Body of pancreas (tissue), 4 donors: ENCODE measurements around the gene SLC24A3. TPM values are rescaled to one million over a fixed set of nuclear protein-coding genes. Genes with fewer than 3 reads are reported as not detected.

Source experiments
- ATAC-seq: fragments of 150-250 bp; one replicate; pipeline ENCODE4 v1.9.1; 2016
- DNase-seq, 4 donors: peaks; one replicate each; pipeline ENCODE4 v3.0.0-alpha.2; 2019
- H3K27ac ChIP-seq, 4 donors: fragments of 200-600 bp; sonication (generic); 1 replicate in 3 of 4; 2 replicates in 1 of 4; pipeline versions ENCODE4 v1.5.1 to v1.6.1; 2016 to 2019; ENCODE audit warnings: mild to moderate bottlenecking in 1 of 4, mixed read lengths in 1 of 4, moderate library complexity in 1 of 4
- H3K27me3 ChIP-seq, 2 donors: fragments of 200-600 bp; sonication (generic); one replicate each; pipeline ENCODE4 v1.6.0; 2016; ENCODE audit warnings: mild to moderate bottlenecking in 1 of 2
- H3K36me3 ChIP-seq, 2 donors: fragments of 200-600 bp; sonication (generic); replicated peaks in 1 of 2; 2 replicates each; pipeline ENCODE4 v1.5.1; 2016; ENCODE audit warnings: low read depth in 2 of 2; ENCODE audit not compliant: insufficient read depth in 1 of 2
- H3K4me1 ChIP-seq: fragments of 200-600 bp; sonication (generic); one replicate; pipeline ENCODE4 v1.6.0; 2016
- H3K4me3 ChIP-seq, 2 donors: fragments of 200-600 bp; sonication (generic); 1 replicate in 1 of 2; 2 replicates in 1 of 2; pipeline ENCODE4 v1.5.1; 2016 to 2019
- H3K9me3 ChIP-seq, 3 donors: fragments of 200-600 bp; sonication (generic); 1 replicate in 2 of 3; 2 replicates in 1 of 3; pipeline ENCODE4 v1.5.1; 2016
- POLR2A ChIP-seq, 3 donors: fragments of 450-650 bp; IDR thresholded peaks; one replicate each; pipeline ENCODE4 v1.6.1; 2016; ENCODE audit warnings: antibody characterized with exemption in 3 of 3, mild to moderate bottlenecking in 2 of 3
- WGBS, 2 donors: methylation state at CpG; one replicate each; pipeline ENCODE4 v1.1.5; 2017; 5-methylcytosine and 5-hydroxymethylcytosine counted together
- intact Hi-C: fragments of 100-400 bp; cut with DNase I; formaldehyde crosslinking; loops from one replicate; pipeline ENCODE4 v1.15.1; 2023
- total RNA-seq, 2 donors: library from RNA; depleted of rRNA; stranded (reverse); fragments of >200 nt; gene quantifications; one replicate each; pipeline ENCODE4 v1.1.0, GENCODE V29; 2016
- TF ChIP-seq, protein P1 (sequence below), 7 experiments: fragments of 450-650 bp in 4 of 7; fragments of 200-600 bp in 3 of 7; sonication (generic) in 3 of 7; IDR thresholded peaks; one replicate each; pipeline ENCODE4 v1.5.1; 2016 to 2019; ENCODE audit warnings: antibody characterized with exemption in 7 of 7

SLC24A3 gene
- total RNA-seq, 2 donors from 2014 or later = 0.66 to 1.0 TPM

DNA sequence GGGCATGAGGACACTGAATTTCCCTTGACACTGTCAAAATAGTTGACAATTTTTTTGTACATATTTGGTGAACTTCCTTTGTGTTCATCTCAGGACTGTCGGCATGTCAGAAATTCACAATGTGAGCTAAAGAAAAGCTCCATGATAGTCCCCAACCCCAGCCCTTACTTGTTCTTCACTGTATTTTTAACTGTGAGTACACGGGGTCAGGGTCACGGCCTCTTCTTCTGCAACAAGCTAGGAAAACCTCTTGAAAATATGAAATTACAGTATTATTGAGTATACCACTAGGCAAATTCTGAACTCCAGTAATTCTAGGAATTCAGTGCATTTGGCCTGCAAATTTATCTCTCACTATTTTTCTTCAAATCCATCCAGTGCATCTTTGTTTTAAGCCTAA is 199.4 kb downstream of the SLC24A3 start:
- H3K36me3 ChIP-seq = no peaks in the 10 kb centered on the region
- H3K4me1 ChIP-seq = no peaks in the 10 kb centered on the region
- intact Hi-C loops = no loop called here
- ATAC-seq (no peak), DNase-seq (no peak)
- TF ChIP-seq POLR2A (IDR thresholded peaks at IDR 0.05) = no peak
- TF ChIP-seq, protein P1, sequence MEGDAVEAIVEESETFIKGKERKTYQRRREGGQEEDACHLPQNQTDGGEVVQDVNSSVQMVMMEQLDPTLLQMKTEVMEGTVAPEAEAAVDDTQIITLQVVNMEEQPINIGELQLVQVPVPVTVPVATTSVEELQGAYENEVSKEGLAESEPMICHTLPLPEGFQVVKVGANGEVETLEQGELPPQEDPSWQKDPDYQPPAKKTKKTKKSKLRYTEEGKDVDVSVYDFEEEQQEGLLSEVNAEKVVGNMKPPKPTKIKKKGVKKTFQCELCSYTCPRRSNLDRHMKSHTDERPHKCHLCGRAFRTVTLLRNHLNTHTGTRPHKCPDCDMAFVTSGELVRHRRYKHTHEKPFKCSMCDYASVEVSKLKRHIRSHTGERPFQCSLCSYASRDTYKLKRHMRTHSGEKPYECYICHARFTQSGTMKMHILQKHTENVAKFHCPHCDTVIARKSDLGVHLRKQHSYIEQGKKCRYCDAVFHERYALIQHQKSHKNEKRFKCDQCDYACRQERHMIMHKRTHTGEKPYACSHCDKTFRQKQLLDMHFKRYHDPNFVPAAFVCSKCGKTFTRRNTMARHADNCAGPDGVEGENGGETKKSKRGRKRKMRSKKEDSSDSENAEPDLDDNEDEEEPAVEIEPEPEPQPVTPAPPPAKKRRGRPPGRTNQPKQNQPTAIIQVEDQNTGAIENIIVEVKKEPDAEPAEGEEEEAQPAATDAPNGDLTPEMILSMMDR (IDR thresholded peaks at IDR 0.05) = no peak
- 74 to 75% methylated on average over 3 of the region's 3 CpGs for WGBS, 2 donors
- H3K4me3 ChIP-seq = no peak overlapping the region
- no peaks in the 10 kb centered on the region for H3K9me3 ChIP-seq
- H3K27me3 ChIP-seq = no peaks in the 10 kb centered on the region
- no peak overlapping the region for H3K27ac ChIP-seq

DNA sequence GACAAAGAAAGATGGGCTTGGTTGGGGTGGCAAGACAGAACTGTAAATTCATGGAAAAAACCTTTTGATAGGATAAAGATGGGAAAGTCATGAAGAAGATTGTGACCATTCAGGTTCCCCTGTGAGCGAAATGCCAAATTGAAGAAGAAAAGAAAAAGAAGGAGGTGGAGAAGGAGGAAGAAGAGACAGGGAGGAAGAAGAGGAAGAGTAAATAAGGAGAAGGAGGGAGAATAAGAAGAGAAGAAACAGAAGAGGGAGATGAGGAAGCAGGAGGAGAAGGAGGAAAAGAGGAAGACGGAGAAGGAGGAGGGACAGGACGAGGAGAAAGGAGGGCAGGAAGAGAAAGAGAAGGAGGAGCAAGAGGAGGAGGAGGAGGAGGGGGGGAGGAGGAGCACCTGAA is 199.8 kb downstream of the SLC24A3 start:
- H3K27ac ChIP-seq = no peak overlapping the region
- DNase-seq (no peak), ATAC-seq (no peak)
- no peak for TF ChIP-seq POLR2A (IDR thresholded peaks at IDR 0.05)
- TF ChIP-seq, protein P1 (IDR thresholded peaks at IDR 0.05) = no peak
- no peaks in the 10 kb centered on the region for H3K36me3 ChIP-seq
- no peaks in the 10 kb centered on the region for H3K27me3 ChIP-seq
- H3K9me3 ChIP-seq = no peaks in the 10 kb centered on the region
- no peaks in the 10 kb centered on the region for H3K4me1 ChIP-seq
- WGBS, 2 donors = 67 to 79% methylated on average over 3 of the region's 3 CpGs
- H3K4me3 ChIP-seq = no peak overlapping the region
- intact Hi-C loops = no loop called here

DNA sequence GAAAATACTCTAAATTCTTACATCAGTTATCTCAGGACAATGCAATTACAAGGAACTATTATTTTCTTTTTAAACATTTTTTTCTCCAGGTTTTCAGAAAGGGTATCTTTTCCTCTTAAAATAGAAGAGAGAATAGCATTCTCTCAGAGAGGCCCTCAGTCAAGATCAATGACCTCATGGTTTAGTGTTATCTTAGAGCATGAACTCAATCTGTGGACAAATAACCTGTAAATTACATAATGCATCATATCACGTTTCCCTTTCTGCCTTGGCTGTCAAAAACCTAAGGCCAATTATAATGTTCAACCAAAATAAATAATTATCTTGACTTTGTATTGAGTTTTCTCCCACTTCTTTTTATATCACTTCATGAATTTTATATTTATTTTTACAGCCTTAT is 202.2 kb downstream of the SLC24A3 start:
- H3K4me3 ChIP-seq = no peak overlapping the region
- H3K9me3 ChIP-seq = no peaks in the 10 kb centered on the region
- no peak for TF ChIP-seq POLR2A (IDR thresholded peaks at IDR 0.05)
- TF ChIP-seq, protein P1 (IDR thresholded peaks at IDR 0.05) = no peak
- ATAC-seq = no peak
- intact Hi-C loops = no loop called here
- no peak for DNase-seq
- H3K4me1 ChIP-seq = no peaks in the 10 kb centered on the region
- no peaks in the 10 kb centered on the region for H3K36me3 ChIP-seq
- 15 to 20% methylated on average over 1 of the region's 1 CpG for WGBS, 2 donors
- no peak overlapping the region for H3K27ac ChIP-seq
- no peaks in the 10 kb centered on the region for H3K27me3 ChIP-seq

DNA sequence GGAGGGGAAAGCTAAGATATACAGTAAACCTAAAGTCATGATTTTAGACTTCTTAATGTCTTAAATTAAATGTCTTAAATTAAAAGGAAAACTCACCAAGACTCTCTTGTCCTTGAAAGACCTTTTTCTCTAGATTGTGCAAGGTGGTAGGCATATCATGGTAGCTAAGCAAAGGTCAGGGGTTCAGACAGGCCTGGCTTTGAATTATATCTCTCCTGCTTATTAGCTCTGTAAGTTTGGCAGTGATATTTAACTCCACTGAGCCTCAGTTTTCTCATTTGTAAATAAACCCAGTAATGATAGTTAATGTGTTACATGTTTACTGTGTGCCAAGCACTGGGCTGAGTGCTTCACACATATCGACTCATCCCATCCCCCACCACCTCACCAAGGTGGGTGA is 203.3 kb downstream of the SLC24A3 start:
- intact Hi-C loops = no loop called here
- no peak overlapping the region for H3K4me3 ChIP-seq
- no peaks in the 10 kb centered on the region for H3K36me3 ChIP-seq
- no peak overlapping the region for H3K27ac ChIP-seq
- 55 to 60% methylated on average over 1 of the region's 1 CpG for WGBS, 2 donors
- H3K27me3 ChIP-seq = no peaks in the 10 kb centered on the region
- H3K9me3 ChIP-seq = no peaks in the 10 kb centered on the region
- ATAC-seq (no peak), DNase-seq (no peak)
- H3K4me1 ChIP-seq = no peaks in the 10 kb centered on the region
- TF ChIP-seq POLR2A (IDR thresholded peaks at IDR 0.05) = no peak
- TF ChIP-seq, protein P1 (IDR thresholded peaks at IDR 0.05) = no peak

DNA sequence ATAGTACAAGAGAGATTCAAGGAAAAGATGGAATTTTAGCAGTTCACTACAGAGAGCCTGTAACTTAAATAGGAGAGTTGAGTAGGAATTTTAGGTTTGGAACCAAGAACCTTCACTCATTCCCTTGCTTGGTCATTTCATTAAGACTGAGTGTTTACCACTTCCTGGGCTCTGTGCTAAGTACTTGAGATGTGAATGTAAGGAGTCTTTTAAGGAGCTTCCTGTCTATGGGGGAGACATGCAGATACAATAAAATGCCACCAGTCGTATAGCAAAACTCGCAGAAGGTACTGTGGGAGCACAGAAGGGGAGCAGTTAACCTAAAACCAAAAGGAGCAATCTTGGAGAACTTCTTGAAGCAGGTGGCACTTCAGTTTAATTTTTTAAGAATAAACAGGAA is 204.2 kb downstream of the SLC24A3 start:
- H3K4me1 ChIP-seq = no peaks in the 10 kb centered on the region
- H3K27ac ChIP-seq = no peak overlapping the region
- intact Hi-C loops = no loop called here
- ATAC-seq = no peak
- DNase-seq = no peak
- whole genome bisulfite sequencing, 2 donors = 68 to 75% methylated on average over 2 of the region's 2 CpGs
- H3K9me3 ChIP-seq = no peaks in the 10 kb centered on the region
- H3K4me3 ChIP-seq = no peak overlapping the region
- H3K27me3 ChIP-seq = no peaks in the 10 kb centered on the region
- TF ChIP-seq POLR2A (IDR thresholded peaks at IDR 0.05) = no peak
- TF ChIP-seq, protein P1 (IDR thresholded peaks at IDR 0.05) = no peak
- no peaks in the 10 kb centered on the region for H3K36me3 ChIP-seq
